Smooth muscle cell (in vitro differentiated cells): Measurements from ENCODE around the gene NINJ2. TPM values are rescaled to one million over a fixed set of nuclear protein-coding genes. Genes with fewer than 3 reads are reported as not detected.

ENCODE experiments used
- DNase-seq: peaks from one replicate; lab custom pipeline; 2025; ENCODE audit not compliant: unreplicated experiment; lab: John Stamatoyannopoulos, UW
- H2AFZ ChIP-seq: fragments of 200-600 bp; sonication (generic); 2 replicates; pipeline ENCODE4 v1.6.0; 2016; ENCODE audit warnings: antibody characterized with exemption, low read depth, mild to moderate bottlenecking
- H3F3A ChIP-seq: fragments of 200-600 bp; sonication (generic); 2 replicates; pipeline ENCODE4 v1.6.0; 2017; ENCODE audit warnings: antibody characterized with exemption, low read depth
- H3K27ac ChIP-seq: fragments of 200-600 bp; sonication (generic); 2 replicates; pipeline ENCODE4 v1.5.1; 2016; ENCODE audit warnings: low read depth, mild to moderate bottlenecking
- H3K27me3 ChIP-seq: fragments of 200-600 bp; sonication (generic); 2 replicates; pipeline ENCODE4 v1.6.1; 2016; ENCODE audit warnings: low read depth, mild to moderate bottlenecking
- H3K36me3 ChIP-seq: fragments of 200-600 bp; sonication (generic); 2 replicates; pipeline ENCODE4 v1.5.1; 2016; ENCODE audit warnings: low read depth
- H3K4me1 ChIP-seq: fragments of 200-600 bp; sonication (generic); 2 replicates; pipeline ENCODE4 v1.5.1; 2016; ENCODE audit warnings: low read depth
- H3K4me2 ChIP-seq: fragments of 200-600 bp; sonication (generic); 2 replicates; pipeline ENCODE4 v1.6.0; 2016; ENCODE audit warnings: mild to moderate bottlenecking
- H3K4me3 ChIP-seq: fragments of 200-600 bp; sonication (generic); 2 replicates; pipeline ENCODE4 v1.5.1; 2016; ENCODE audit warnings: mild to moderate bottlenecking
- H3K79me2 ChIP-seq: fragments of 200-600 bp; sonication (generic); 2 replicates; pipeline ENCODE4 v1.6.0; 2016; ENCODE audit warnings: low read depth, mild to moderate bottlenecking
- H3K9ac ChIP-seq: fragments of 200-600 bp; sonication (generic); 2 replicates; pipeline ENCODE4 v1.6.0; 2016; ENCODE audit warnings: low read depth
- H3K9me3 ChIP-seq: fragments of 200-600 bp; sonication (generic); replicated peaks from 2 replicates; pipeline ENCODE4 v1.5.1; 2016; ENCODE audit warnings: low read depth
- H4K20me1 ChIP-seq: fragments of 200-600 bp; sonication (generic); 2 replicates; pipeline ENCODE4 v1.6.0; 2016; ENCODE audit warnings: low read depth
- CTCF ChIP-seq: fragments of 200-600 bp; sonication (generic); IDR thresholded peaks from 2 replicates; pipeline ENCODE4 v1.5.1; 2017; ENCODE audit warnings: borderline replicate concordance, mild to moderate bottlenecking, antibody characterized with exemption; ENCODE audit not compliant: insufficient read depth, poor library complexity, severe bottlenecking
- WGBS: methylation state at CpG from one replicate; pipeline ENCODE4 v1.1.7; 2016; ENCODE audit warnings: low lambda C conversion rate; 5-methylcytosine and 5-hydroxymethylcytosine counted together
- polyA plus RNA-seq: library from polyadenylated mRNA; unstranded; fragments of >200 nt; fragmentation: Nextera tagmentation; extraction: Ambion mirVana; gene quantifications from 2 replicates; pipeline ENCODE4 v1.2.1, GENCODE V29; 2016
- total RNA-seq: library from RNA; depleted of rRNA; stranded (reverse); fragments of >200 nt; gene quantifications from 2 replicates; pipeline ENCODE4 v1.2.3, GENCODE V29; 2014

The NINJ2 gene
- total and polyA plus RNA-seq, 2 experiments from 2014 or later, result 4.2 to 12.1 TPM

- WGBS, result 92% methylated on average over 3 of the region's 3 CpGs
- no peak for DNase-seq
- no peak for TF ChIP-seq CTCF
These were observed 51.5 kb downstream of the NINJ2 start for GRCh38 chr12:611721-612120.

DNA sequence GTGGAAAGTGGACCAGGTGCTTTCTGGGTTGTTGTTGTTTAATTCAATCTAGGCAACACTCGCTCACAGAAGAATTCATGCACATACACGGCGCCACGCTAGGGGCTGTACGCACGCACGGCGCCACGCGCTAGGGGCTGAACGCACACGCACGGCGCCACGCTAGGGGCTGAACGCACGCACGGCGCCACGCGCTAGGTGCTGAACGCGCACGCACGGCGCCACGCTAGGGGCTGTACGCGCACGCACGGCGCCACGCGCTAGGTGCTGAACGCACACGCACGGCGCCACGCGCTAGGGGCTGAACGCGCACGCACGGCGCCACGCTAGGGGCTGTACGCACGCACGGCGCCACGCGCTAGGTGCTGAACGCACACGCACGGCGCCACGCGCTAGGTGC lies 54.3 kb downstream of the NINJ2 start:
- no peak for TF ChIP-seq CTCF
- Histone ChIP-seq H2AFZ (no peak overlapping the region), H3K4me3 (no peak overlapping the region), H3K4me2 (no peak overlapping the region), H3K4me1 (no peaks in the 10 kb centered on the region), H3K36me3 (no peaks in the 10 kb centered on the region), H3K9me3 (no peaks in the 10 kb centered on the region), H4K20me1 (no peaks in the 10 kb centered on the region), H3K27me3 (no peaks in the 10 kb centered on the region), H3K79me2 (no peaks in the 10 kb centered on the region), H3K27ac (no peak overlapping the region), H3F3A (no peaks in the 10 kb centered on the region), H3K9ac (no peak overlapping the region)
- 100% methylated on average over 26 of the region's 58 CpGs for WGBS
- DNase-seq, result no peak

More at GRCh38 chr12:611721-612120, 51.5 kb downstream of the NINJ2 start:
- no peaks in the 10 kb centered on the region for H3K4me1 ChIP-seq
- no peak overlapping the region for H3K4me2 ChIP-seq
- no peaks in the 10 kb centered on the region for H3K9me3 ChIP-seq
- no peak overlapping the region for H3K9ac ChIP-seq
- no peaks in the 10 kb centered on the region for H4K20me1 ChIP-seq
- no peaks in the 10 kb centered on the region for H3F3A ChIP-seq
- H3K79me2 ChIP-seq, result no peaks in the 10 kb centered on the region
- no peaks in the 10 kb centered on the region for H3K27me3 ChIP-seq
- no peak overlapping the region for H2AFZ ChIP-seq
- no peak overlapping the region for H3K27ac ChIP-seq
- H3K4me3 ChIP-seq, result no peak overlapping the region
- no peaks in the 10 kb centered on the region for H3K36me3 ChIP-seq

DNA sequence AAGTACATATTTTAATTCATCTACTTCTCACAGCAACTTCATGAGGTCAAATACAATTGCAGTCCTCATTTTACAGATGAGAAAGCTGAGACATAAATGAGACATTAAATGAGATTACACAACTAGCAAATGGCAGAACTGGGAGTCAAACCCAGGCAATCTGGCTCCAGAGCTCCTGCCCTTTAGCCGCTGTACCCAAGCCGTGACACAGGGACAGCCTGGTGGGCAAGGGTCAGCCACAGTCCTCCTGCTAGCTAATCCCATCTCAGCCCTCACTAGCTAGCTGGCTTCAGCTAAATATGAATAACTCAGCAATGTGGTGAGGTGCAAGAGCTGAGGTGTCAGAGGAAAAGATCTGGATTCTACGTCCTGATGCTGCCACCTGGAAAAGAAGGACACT lies 54.8 kb downstream of the NINJ2 start:
- TF ChIP-seq CTCF, result no peak
- H4K20me1 ChIP-seq, result no peaks in the 10 kb centered on the region
- no peaks in the 10 kb centered on the region for H3K36me3 ChIP-seq
- H3K4me2 ChIP-seq, result no peak overlapping the region
- H3K4me1 ChIP-seq, result no peaks in the 10 kb centered on the region
- no peak overlapping the region for H2AFZ ChIP-seq
- no peak overlapping the region for H3K27ac ChIP-seq
- DNase-seq, result no peak
- no peaks in the 10 kb centered on the region for H3F3A ChIP-seq
- H3K79me2 ChIP-seq, result no peaks in the 10 kb centered on the region
- H3K9ac ChIP-seq, result no peak overlapping the region
- WGBS, result 96% methylated on average over 3 of the region's 3 CpGs
- H3K27me3 ChIP-seq, result no peaks in the 10 kb centered on the region
- no peak overlapping the region for H3K4me3 ChIP-seq
- H3K9me3 ChIP-seq, result no peaks in the 10 kb centered on the region

GRCh38 chr12:607541-608001 lies 55.7 kb downstream of the NINJ2 start:
- H3F3A ChIP-seq, result no peaks in the 10 kb centered on the region
- no peaks in the 10 kb centered on the region for H3K27me3 ChIP-seq
- H2AFZ ChIP-seq, result no peak overlapping the region
- no peak overlapping the region for H3K4me2 ChIP-seq
- H3K27ac ChIP-seq, result no peak overlapping the region
- no peaks in the 10 kb centered on the region for H4K20me1 ChIP-seq
- no peaks in the 10 kb centered on the region for H3K79me2 ChIP-seq
- no peaks in the 10 kb centered on the region for H3K4me1 ChIP-seq
- no peak for DNase-seq
- WGBS, result 71% methylated on average over 5 of the region's 5 CpGs
- H3K36me3 ChIP-seq, result no peaks in the 10 kb centered on the region
- H3K4me3 ChIP-seq, result no peak overlapping the region
- H3K9me3 ChIP-seq, result no peaks in the 10 kb centered on the region
- TF ChIP-seq CTCF, result no peak
- H3K9ac ChIP-seq, result no peak overlapping the region
